Gastroesophageal sphincter (tissue), 4 donors: ENCODE results near the gene TCL1A. TPM values are rescaled to one million over a fixed set of nuclear protein-coding genes. Genes with fewer than 3 reads are reported as not detected.

ENCODE experiments used
- ATAC-seq: fragments of 150-250 bp; one replicate; pipeline ENCODE4 v1.9.1; 2016; ENCODE audit warnings: mild to moderate bottlenecking, moderate library complexity
- H3K27ac ChIP-seq, 4 donors: fragments of 200-600 bp; sonication (generic) in 3 of 4; 1 replicate in 3 of 4; 2 replicates in 1 of 4; pipeline ENCODE4 v1.5.1; 2016 to 2019
- H3K27me3 ChIP-seq: fragments of 200-600 bp; sonication (generic); one replicate; pipeline ENCODE4 v1.5.1; 2019
- H3K36me3 ChIP-seq, 2 donors: fragments of 200-600 bp; sonication (generic); one replicate each; pipeline ENCODE4 v1.5.1; 2019; ENCODE audit warnings: control low read depth in 1 of 2
- H3K4me1 ChIP-seq, 3 donors: fragments of 200-600 bp; sonication (generic); 1 replicate in 2 of 3; 2 replicates in 1 of 3; pipeline ENCODE4 v1.5.1; 2016 to 2019; ENCODE audit warnings: control low read depth in 2 of 3
- H3K4me3 ChIP-seq, 2 donors: fragments of 200-600 bp; sonication (generic); one replicate each; pipeline ENCODE4 v1.5.1; 2019; ENCODE audit warnings: mild to moderate bottlenecking in 1 of 2, moderate library complexity in 1 of 2
- H3K9me3 ChIP-seq, 3 donors: fragments of 200-600 bp; sonication (generic); one replicate each; pipeline ENCODE4 v1.5.1; 2017 to 2019; ENCODE audit warnings: control low read depth in 2 of 3
- CTCF ChIP-seq, 4 experiments: fragments of 200-600 bp in 2 of 4; fragments of 450-650 bp in 2 of 4; sonication (generic) in 1 of 4; IDR thresholded peaks; one replicate each; pipeline ENCODE4 v1.5.1; 2017 to 2019; ENCODE audit warnings: antibody characterized with exemption in 4 of 4, mild to moderate bottlenecking in 2 of 4, moderate library complexity in 2 of 4
- EP300 ChIP-seq: sonication (generic); formaldehyde crosslinking; IDR thresholded peaks from one replicate; pipeline ENCODE4 v1.6.1; 2017; ENCODE audit warnings: antibody characterized with exemption, mild to moderate bottlenecking
- POLR2A ChIP-seq, 2 donors: fragments of 450-650 bp; IDR thresholded peaks; one replicate each; pipeline ENCODE4 v1.6.1; 2017; ENCODE audit warnings: antibody characterized with exemption in 2 of 2, mild to moderate bottlenecking in 2 of 2, moderate library complexity in 1 of 2
- POLR2AphosphoS5 ChIP-seq: sonication (generic); formaldehyde crosslinking; IDR thresholded peaks from one replicate; pipeline ENCODE4 v1.6.1; 2017; ENCODE audit warnings: antibody characterized with exemption
- WGBS, 2 donors: methylation state at CpG; one replicate each; pipeline ENCODE4 v1.1.5; 2018; ENCODE audit warnings: low coverage in 1 of 2; 5-methylcytosine and 5-hydroxymethylcytosine counted together
- total RNA-seq, 4 donors: library from RNA; depleted of rRNA; stranded (reverse); fragments of >200 nt; gene quantifications; one replicate each; pipeline ENCODE4 v1.1.0, GENCODE V29; 2016

The TCL1A gene
- total RNA-seq, 4 donors from 2014 or later = not detected

DNA sequence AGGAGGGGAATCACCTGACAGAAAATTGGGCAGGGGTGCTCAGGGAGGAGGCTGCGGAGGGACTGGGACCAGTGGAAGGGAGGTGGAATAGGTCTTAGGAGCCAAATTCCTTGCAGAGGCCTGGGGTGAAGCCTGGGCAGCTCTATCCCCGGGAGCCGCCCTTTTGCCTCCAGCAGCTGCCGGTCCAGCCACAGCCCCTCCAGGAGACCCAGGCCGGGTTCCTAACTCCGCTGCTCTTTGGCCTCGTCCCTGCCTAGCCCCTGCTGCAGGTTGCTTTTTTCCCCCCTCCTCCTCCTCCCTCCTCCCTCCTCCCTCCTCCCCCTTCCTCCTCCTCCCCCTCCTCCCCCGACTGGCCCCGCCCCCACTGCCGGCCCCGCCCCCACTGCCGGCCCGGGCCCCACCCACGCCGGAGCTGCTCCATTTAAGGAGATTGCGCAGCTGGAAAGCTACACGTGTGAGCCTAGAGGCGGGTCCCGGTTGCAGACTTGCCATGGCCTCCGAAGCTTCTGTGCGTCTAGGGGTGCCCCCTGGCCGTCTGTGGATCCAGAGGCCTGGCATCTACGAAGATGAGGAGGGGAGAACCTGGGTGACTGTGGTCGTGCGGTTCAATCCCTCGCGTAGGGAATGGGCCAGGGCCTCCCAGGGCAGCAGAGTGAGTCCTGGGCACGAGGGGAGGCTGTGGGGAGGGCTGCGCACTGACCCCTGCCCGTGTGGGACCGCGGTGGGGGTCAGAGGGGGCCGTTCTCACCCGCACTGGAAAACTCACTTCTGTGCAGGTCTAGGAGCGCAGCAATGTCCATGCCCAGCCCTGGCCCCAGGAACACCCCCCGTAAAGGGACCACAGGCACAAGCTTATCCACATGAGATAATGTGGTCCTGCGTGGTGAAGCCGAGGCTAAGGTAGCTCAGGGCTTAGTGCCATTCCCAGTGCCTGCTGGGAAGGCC is 27.7 kb downstream of the TCL1A start, which contains the start of gene TCL1B:
Gene TCL1B, plus strand, starts transcription at position 449 of the 945 bp plus-strand sequence. Its CDS starts 42 bp downstream, at position 491.
- 64 to 92% methylated on average over 2 to 7 of the region's 38 CpGs for WGBS, 2 donors
- no peaks in the 10 kb centered on the region for H3K36me3 ChIP-seq
- no peak for ATAC-seq

GRCh38 chr14:95683793-95684192 is 30.1 kb downstream of the TCL1A start:
- ATAC-seq = peak; percentile 25
- Histone ChIP-seq H3K36me3 (no peaks in the 10 kb centered on the region), H3K9me3 (no peaks in the 10 kb centered on the region), H3K27ac (no peak overlapping the region), H3K27me3 (peaks cover 36% of the 10 kb centered on the region), H3K4me1 (no peaks in the 10 kb centered on the region), H3K4me3 (no peak overlapping the region)
- 50% methylated on average over 1 of the region's 4 CpGs; no CpG with 5 or more reads in 1 of the 2 donors for WGBS, 2 donors
- TF ChIP-seq POLR2AphosphoS5 = no peak
- TF ChIP-seq CTCF (IDR thresholded peaks at IDR 0.05) = peak in 1 of 4 experiments; percentile 36

More for the DNA sequence above, 27.7 kb downstream of the TCL1A start, which contains the start of gene TCL1B:
- Histone ChIP-seq H3K9me3 (no peaks in the 10 kb centered on the region), H3K4me3 (no peak within 1 kb of the TSS), H3K4me1 (no peaks in the 10 kb centered on the region), H3K27ac (no peak within 1 kb of the TSS), H3K27me3 (peaks cover 51% of the 10 kb centered on the region)
- TF ChIP-seq POLR2AphosphoS5 = no peak
- TF ChIP-seq CTCF (IDR thresholded peaks at IDR 0.05) = no peak
- TF ChIP-seq EP300 = no peak
- no peak for TF ChIP-seq POLR2A (IDR thresholded peaks at IDR 0.05)

DNA sequence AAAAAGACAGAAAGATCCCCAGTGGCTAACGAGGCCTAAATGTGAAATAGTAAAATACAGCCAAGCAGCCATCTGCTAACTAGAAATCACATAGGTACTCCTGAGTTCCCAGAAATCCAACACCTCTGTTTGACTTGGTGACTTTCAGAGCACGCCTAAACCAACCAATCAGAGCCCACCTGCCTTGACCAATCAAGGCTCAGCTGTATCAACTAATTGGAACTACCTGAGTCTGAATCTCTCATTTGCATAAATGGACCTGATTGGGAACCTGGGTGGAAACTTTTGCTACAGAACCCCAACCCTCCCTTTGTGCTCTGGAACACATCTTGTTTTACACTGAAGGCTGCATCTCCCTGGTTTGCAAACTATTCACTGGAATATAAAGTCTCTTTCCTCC is 32.8 kb downstream of the TCL1A start:
- 70 to 100% methylated on average over 1 to 2 of the region's 2 CpGs for WGBS, 2 donors

GRCh38 chr14:95679998-95680735 is 33.8 kb downstream of the TCL1A start:
- ATAC-seq = no peak
- TF ChIP-seq POLR2AphosphoS5 = no peak
- no peak for TF ChIP-seq CTCF (IDR thresholded peaks at IDR 0.05)
- no peak for TF ChIP-seq POLR2A (IDR thresholded peaks at IDR 0.05)
- TF ChIP-seq EP300 = no peak
- H3K27ac ChIP-seq = no peak overlapping the region
- H3K36me3 ChIP-seq = no peaks in the 10 kb centered on the region
- no peaks in the 10 kb centered on the region for H3K4me1 ChIP-seq
- no peak overlapping the region for H3K4me3 ChIP-seq
- H3K27me3 ChIP-seq = peaks cover 42% of the 10 kb centered on the region
- 17 to 36% methylated on average over 2 to 5 of the region's 8 CpGs for WGBS, 2 donors
- H3K9me3 ChIP-seq = peaks cover 0 to 12% (median 0%) of the 10 kb centered on the region in 3 donors

More for the DNA sequence above, 32.8 kb downstream of the TCL1A start:
- Histone ChIP-seq H3K27ac (no peak overlapping the region), H3K36me3 (no peaks in the 10 kb centered on the region), H3K4me1 (no peaks in the 10 kb centered on the region), H3K27me3 (peaks cover 45% of the 10 kb centered on the region), H3K9me3 (peaks cover 0 to 12% (median 0%) of the 10 kb centered on the region in 3 donors), H3K4me3 (no peak overlapping the region)
- TF ChIP-seq POLR2AphosphoS5 (no peak), CTCF (IDR thresholded peaks at IDR 0.05) (no peak), POLR2A (IDR thresholded peaks at IDR 0.05) (no peak)
- ATAC-seq = no peak
